ENCODE results near the gene CDH24.

GRCh38 chr14:23015618-23016017, 41.7 kb downstream of the CDH24 start:
- TF ChIP-seq CTCF (IDR thresholded peaks at IDR 0.05; ENCODE audit: low read length) (no peak), EZH2 (IDR thresholded peaks at IDR 0.05; ENCODE audit: borderline replicate concordance, low read length) (no peak)
